HFFc6 (cell line): ENCODE results near the gene B3GNT5. TPM values are rescaled to one million over a fixed set of nuclear protein-coding genes. Genes with fewer than 3 reads are reported as not detected.

Experiments used
- DNase-seq: peaks from one replicate; pipeline ENCODE4 v3.0.0-alpha.2; 2018
- H3K27ac Mint-ChIP-seq: 2 replicates; pipeline ENCODE4 v1.8.0; 2020; ENCODE audit warnings: mild to moderate bottlenecking, mixed read lengths
- H3K27me3 Mint-ChIP-seq: 2 replicates; pipeline ENCODE4 v1.8.0; 2021; ENCODE audit warnings: mild to moderate bottlenecking, moderate library complexity, mixed read lengths; ENCODE audit not compliant: insufficient read depth
- H3K36me3 Mint-ChIP-seq: 2 replicates; pipeline ENCODE4 v1.8.0; 2021; ENCODE audit warnings: low read depth, mixed read lengths
- H3K4me1 Mint-ChIP-seq: 2 replicates; pipeline ENCODE4 v1.8.0; 2020; ENCODE audit warnings: low read depth, mixed read lengths
- H3K4me3 Mint-ChIP-seq: 2 replicates; pipeline ENCODE4 v1.8.0; 2020; ENCODE audit warnings: mild to moderate bottlenecking, moderate library complexity, mixed read lengths
- H3K9me3 Mint-ChIP-seq: 2 replicates; pipeline ENCODE4 v1.8.0; 2020; ENCODE audit warnings: mild to moderate bottlenecking, mixed read lengths
- total RNA-seq, 6 experiments: library from RNA; stranded (reverse); fragmentation: NEBNext Ultra II Directional; extraction: Animal tissue kit (Norgen Biotek cat#: 25700); gene quantifications; 2 replicates in 1 of 6; 3 replicates in 5 of 6; pipeline ENCODE4 v1.2.3, GENCODE V29; 2021
- TF ChIP-seq, protein P1 (sequence below): fragments of 200-600 bp; sonication (generic); IDR thresholded peaks from 2 replicates; pipeline ENCODE4 v1.5.0; 2021; ENCODE audit warnings: antibody characterized with exemption, mild to moderate bottlenecking

Gene B3GNT5
- total RNA-seq, 6 experiments from 2014 or later, result not detected

DNA sequence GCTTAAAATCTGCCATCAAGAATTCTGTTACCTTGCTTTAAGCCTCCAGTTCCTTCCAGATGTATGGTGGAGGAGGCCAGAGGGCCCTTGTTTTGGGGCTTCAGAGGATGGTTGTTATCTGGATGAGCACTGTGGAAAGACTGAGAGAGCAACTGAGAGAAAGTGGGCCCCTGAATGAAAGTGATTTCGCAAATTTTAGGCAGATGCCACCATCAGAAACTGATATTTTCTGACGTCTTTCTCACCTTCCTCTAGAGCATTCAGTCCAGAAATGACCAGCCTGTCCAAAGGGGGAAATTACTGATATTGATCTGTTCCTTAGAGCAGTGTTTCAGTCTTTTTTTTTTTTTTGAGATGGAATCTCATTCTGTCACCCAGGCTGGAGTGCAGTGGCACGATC, 13.4 kb downstream of the B3GNT5 start:
- TF ChIP-seq, protein P1, sequence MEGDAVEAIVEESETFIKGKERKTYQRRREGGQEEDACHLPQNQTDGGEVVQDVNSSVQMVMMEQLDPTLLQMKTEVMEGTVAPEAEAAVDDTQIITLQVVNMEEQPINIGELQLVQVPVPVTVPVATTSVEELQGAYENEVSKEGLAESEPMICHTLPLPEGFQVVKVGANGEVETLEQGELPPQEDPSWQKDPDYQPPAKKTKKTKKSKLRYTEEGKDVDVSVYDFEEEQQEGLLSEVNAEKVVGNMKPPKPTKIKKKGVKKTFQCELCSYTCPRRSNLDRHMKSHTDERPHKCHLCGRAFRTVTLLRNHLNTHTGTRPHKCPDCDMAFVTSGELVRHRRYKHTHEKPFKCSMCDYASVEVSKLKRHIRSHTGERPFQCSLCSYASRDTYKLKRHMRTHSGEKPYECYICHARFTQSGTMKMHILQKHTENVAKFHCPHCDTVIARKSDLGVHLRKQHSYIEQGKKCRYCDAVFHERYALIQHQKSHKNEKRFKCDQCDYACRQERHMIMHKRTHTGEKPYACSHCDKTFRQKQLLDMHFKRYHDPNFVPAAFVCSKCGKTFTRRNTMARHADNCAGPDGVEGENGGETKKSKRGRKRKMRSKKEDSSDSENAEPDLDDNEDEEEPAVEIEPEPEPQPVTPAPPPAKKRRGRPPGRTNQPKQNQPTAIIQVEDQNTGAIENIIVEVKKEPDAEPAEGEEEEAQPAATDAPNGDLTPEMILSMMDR, result no peak
- Mint-ChIP-seq H3K36me3 (no peaks in the 10 kb centered on the region), H3K9me3 (no peaks in the 10 kb centered on the region), H3K4me1 (no peaks in the 10 kb centered on the region), H3K27ac (no peak overlapping the region), H3K27me3 (peaks cover 30% of the 10 kb centered on the region), H3K4me3 (no peak overlapping the region)
- no peak for DNase-seq

DNA sequence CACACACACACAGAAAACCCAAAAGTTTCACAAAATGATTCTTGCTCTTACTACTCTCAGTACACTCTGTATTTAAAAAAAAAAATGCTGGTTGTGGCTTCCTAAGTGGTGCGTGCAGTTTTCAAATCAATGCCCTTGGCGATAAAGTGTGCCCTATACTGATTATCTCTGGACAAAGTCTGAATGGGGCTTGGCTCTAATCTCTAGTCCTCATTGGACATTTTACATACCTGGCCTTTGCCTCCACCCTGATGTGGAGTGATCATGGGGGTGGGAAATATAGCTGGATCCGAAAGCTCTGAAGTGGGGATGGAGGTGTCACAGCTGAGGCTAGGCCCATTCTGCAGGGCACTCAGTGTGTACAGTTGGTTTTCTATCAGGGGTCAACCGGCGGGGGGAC, 14.1 kb downstream of the B3GNT5 start:
- Mint-ChIP-seq H3K27me3 (peaks cover 29% of the 10 kb centered on the region), H3K9me3 (no peaks in the 10 kb centered on the region), H3K4me1 (no peaks in the 10 kb centered on the region), H3K36me3 (no peaks in the 10 kb centered on the region), H3K4me3 (no peak overlapping the region), H3K27ac (no peak overlapping the region)
- TF ChIP-seq, protein P1, result no peak
- no peak for DNase-seq

DNA sequence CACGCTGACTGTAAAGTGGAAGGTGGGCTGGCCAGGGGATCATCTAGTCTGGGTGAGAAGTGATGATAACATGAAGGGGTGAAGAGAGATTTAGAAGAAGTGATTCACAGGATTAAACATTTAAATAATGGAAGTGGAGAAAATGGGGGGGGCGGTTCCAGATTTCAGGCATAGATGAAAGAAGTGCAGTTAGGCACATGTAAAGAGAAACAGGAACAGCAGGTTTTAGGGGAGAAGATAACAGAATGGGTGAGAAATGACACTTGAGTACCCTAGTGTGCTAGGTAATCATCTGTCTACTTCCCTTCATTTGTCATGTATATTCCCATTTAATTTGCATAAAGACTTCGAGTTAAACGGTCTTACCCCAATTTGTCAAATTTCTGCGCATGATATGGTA, 15.3 kb downstream of the B3GNT5 start:
- H3K9me3 Mint-ChIP-seq, result no peaks in the 10 kb centered on the region
- H3K4me1 Mint-ChIP-seq, result no peaks in the 10 kb centered on the region
- no peaks in the 10 kb centered on the region for H3K36me3 Mint-ChIP-seq
- no peak overlapping the region for H3K27ac Mint-ChIP-seq
- TF ChIP-seq, protein P1, result no peak
- H3K27me3 Mint-ChIP-seq, result peaks cover 23% of the 10 kb centered on the region
- H3K4me3 Mint-ChIP-seq, result no peak overlapping the region
- no peak for DNase-seq

DNA sequence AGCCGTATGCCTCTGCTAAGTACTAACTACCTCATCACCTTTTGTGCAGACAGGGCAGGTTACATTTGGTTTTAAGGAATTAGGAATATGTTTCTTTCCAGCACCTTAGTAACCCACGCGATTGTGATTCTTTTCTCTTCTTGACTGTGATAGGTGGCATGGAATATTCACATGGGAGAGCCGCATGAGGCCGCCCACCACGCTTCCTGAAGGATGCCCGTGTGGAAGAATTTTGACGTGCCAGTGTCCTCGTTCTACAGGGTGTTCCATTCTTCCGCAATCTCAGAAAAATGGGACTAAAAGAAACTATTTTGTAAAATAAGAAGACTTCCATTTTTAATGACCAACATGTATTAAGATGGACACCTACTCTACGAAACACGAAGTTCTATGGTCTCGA, 16.3 kb downstream of the B3GNT5 start:
- H3K27me3 Mint-ChIP-seq, result peaks cover 23% of the 10 kb centered on the region
- H3K4me1 Mint-ChIP-seq, result no peaks in the 10 kb centered on the region
- H3K36me3 Mint-ChIP-seq, result no peaks in the 10 kb centered on the region
- H3K4me3 Mint-ChIP-seq, result no peak overlapping the region
- DNase-seq, result no peak
- H3K9me3 Mint-ChIP-seq, result no peaks in the 10 kb centered on the region
- H3K27ac Mint-ChIP-seq, result no peak overlapping the region
- TF ChIP-seq, protein P1, result no peak

DNA sequence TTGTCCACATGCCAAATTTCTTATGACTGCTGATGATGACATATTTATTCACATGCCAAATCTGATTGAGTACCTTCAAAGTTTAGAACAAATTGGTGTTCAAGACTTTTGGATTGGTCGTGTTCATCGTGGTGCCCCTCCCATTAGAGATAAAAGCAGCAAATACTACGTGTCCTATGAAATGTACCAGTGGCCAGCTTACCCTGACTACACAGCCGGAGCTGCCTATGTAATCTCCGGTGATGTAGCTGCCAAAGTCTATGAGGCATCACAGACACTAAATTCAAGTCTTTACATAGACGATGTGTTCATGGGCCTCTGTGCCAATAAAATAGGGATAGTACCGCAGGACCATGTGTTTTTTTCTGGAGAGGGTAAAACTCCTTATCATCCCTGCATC, 17.3 kb downstream of the B3GNT5 start:
- Mint-ChIP-seq H3K27me3 (peaks cover 23% of the 10 kb centered on the region), H3K36me3 (no peaks in the 10 kb centered on the region), H3K9me3 (no peaks in the 10 kb centered on the region), H3K4me3 (no peak overlapping the region), H3K4me1 (peaks cover 9% of the 10 kb centered on the region; the same call in 1 of the 2 replicates), H3K27ac (no peak overlapping the region)
- no peak for DNase-seq
- TF ChIP-seq, protein P1, result no peak

- Mint-ChIP-seq H3K36me3 (no peaks in the 10 kb centered on the region), H3K4me1 (peaks cover 9% of the 10 kb centered on the region; the same call in 1 of the 2 replicates), H3K27me3 (peaks cover 22% of the 10 kb centered on the region), H3K9me3 (no peaks in the 10 kb centered on the region), H3K27ac (no peak overlapping the region), H3K4me3 (no peak overlapping the region)
- no peak for DNase-seq
- TF ChIP-seq, protein P1, result no peak
Observed at GRCh38 chr3:183272142-183272541, 19.1 kb downstream of the B3GNT5 start.
